Measurements from ENCODE around the gene CHRNB4.
"Not testable (repeated sequence)": the region's sequence is repeated elsewhere in the genome, so short reads cannot be mapped to it uniquely, and the experiment has no call there.

The CHRNB4 gene

GRCh38 chr15:78641102-78641748 is at the start of gene CHRNB4:
CHRNB4 (minus strand) TSS chr15:78641210; CDS start chr15:78641133, 77 bp downstream.
- no peak for DNase-seq

GRCh38 chr15:78689626-78690025 is 48.6 kb upstream of the CHRNB4 start:
- DNase-seq, result no peak

GRCh38 chr15:78685925-78686324 is 44.9 kb upstream of the CHRNB4 start:
- DNase-seq, result no peak

GRCh38 chr15:78685159-78685921 is 44.3 kb upstream of the CHRNB4 start:
- no peak for DNase-seq

- DNase-seq, result no peak
Measured at GRCh38 chr15:78684657-78685056, 43.6 kb upstream of the CHRNB4 start.

GRCh38 chr15:78683599-78683998 is 42.6 kb upstream of the CHRNB4 start:
- DNase-seq, result not testable (repeated sequence)

GRCh38 chr15:78682693-78683410 is 41.8 kb upstream of the CHRNB4 start:
- no peak for DNase-seq

- DNase-seq, result no peak
Measured at GRCh38 chr15:78682004-78682651, 41.1 kb upstream of the CHRNB4 start.

GRCh38 chr15:78681281-78682003 is 40.4 kb upstream of the CHRNB4 start:
- DNase-seq, result no peak

- no peak for DNase-seq
Measured at GRCh38 chr15:78680431-78681075, 39.5 kb upstream of the CHRNB4 start.

GRCh38 chr15:78679089-78679511 is 38.1 kb upstream of the CHRNB4 start:
- DNase-seq, result no peak

- no peak for DNase-seq
Measured at GRCh38 chr15:78676424-78677110, 35.6 kb upstream of the CHRNB4 start.

- no peak for DNase-seq
Measured at GRCh38 chr15:78675617-78676360, 34.8 kb upstream of the CHRNB4 start.

GRCh38 chr15:78675206-78675605 is 34.2 kb upstream of the CHRNB4 start:
- DNase-seq, result no peak

GRCh38 chr15:78673917-78674444 is 33.0 kb upstream of the CHRNB4 start:
- no peak for DNase-seq

- DNase-seq, result no peak
Measured at GRCh38 chr15:78673476-78673875, 32.5 kb upstream of the CHRNB4 start.

- DNase-seq, result no peak
Measured at GRCh38 chr15:78672285-78673014, 31.4 kb upstream of the CHRNB4 start.

GRCh38 chr15:78671626-78672211 is 30.7 kb upstream of the CHRNB4 start:
- no peak for DNase-seq

GRCh38 chr15:78668987-78669386 is 28.0 kb upstream of the CHRNB4 start:
- no peak for DNase-seq

Data from NCI-H526 treated with DMSO at 0.1 percent for 48 hours (cell line).